Activated naive CD4-positive, alpha-beta T cell treated with anti-CD3 and anti-CD28 coated beads, Interleukin-2, amount 10 ng/mL, durations not matched to agents 5 hours and 36 hours (primary cell): Measurements from ENCODE around the gene ZNF200. TPM values are rescaled to one million over a fixed set of nuclear protein-coding genes. Genes with fewer than 3 reads are reported as not detected.

Experiments used
- total RNA-seq, 2 experiments: library from RNA; stranded (reverse); gene quantifications; one replicate each; pipeline ENCODE4 v1.2.3, GENCODE V29; 2021

ZNF200 gene
- total RNA-seq, result 10 to 100 TPM; 13.4 to 13.7 TPM

GRCh38 chr16:3234857-3235561 lies at the start of gene ZNF200:
TSS of gene ZNF200 (minus strand) at chr16:3235158. CDS start at chr16:3233755, 1,403 bp downstream.

GRCh38 chr16:3282730-3283542 lies 48.0 kb upstream of the ZNF200 start, which contains the start of gene ZNF263:
TSS of gene ZNF263 (plus strand) at chr16:3283491. CDS start at chr16:3283819, 328 bp downstream.

GRCh38 chr16:3256146-3256865 lies 21.3 kb upstream of the ZNF200 start, which contains the start of gene MEFV:
TSS of gene MEFV (minus strand) at chr16:3256633. CDS start at chr16:3256587, 46 bp downstream.

GRCh38 chr16:3187798-3188674 lies 46.9 kb downstream of the ZNF200 start, which contains the start of gene OR1F1:
TSS of gene OR1F1 (plus strand) at chr16:3188204.

Other genes starting within 250 kb of the ZNF200 start
- gene CLDN9, start 222.2 kb downstream of the ZNF200 start, total RNA-seq, result under 1 TPM; 0.29 to 0.30 TPM
- not detected for gene CLDN6, start 217.0 kb downstream of the ZNF200 start, total RNA-seq
- gene TNFRSF12A, start 214.8 kb downstream of the ZNF200 start, total RNA-seq, result 1 to 10 TPM; 2.9 to 3.8 TPM
- gene HCFC1R1, start 211.2 kb downstream of the ZNF200 start, total RNA-seq, result 10 to 100 TPM; 37.2 to 39.1 TPM
- 10 to 100 TPM; 49.4 to 52.3 TPM for gene THOC6, start 211.1 kb downstream of the ZNF200 start, total RNA-seq
- 1 to 10 TPM; 1.1 to 1.2 TPM for gene BICDL2, start 198.2 kb downstream of the ZNF200 start, total RNA-seq
- gene MMP25, start 188.6 kb downstream of the ZNF200 start, total RNA-seq, result 10 to 100 TPM; 34.8 to 35.5 TPM
- gene IL32, start 169.5 kb downstream of the ZNF200 start, total RNA-seq, result 1,000 to 10,000 TPM; 2,121 to 2,176 TPM
- gene ZSCAN10, start 135.9 kb downstream of the ZNF200 start, total RNA-seq, result under 1 TPM; 0.24 to 0.28 TPM
- gene ZNF205, start 122.6 kb downstream of the ZNF200 start, total RNA-seq, result not detected
- gene ZNF213, start 100.1 kb downstream of the ZNF200 start, total RNA-seq, result 1 to 10 TPM; 9.7 to 9.8 TPM
- gene OR1F1, start 47.0 kb downstream of the ZNF200 start, total RNA-seq, result not detected
- under 1 TPM; 0.51 to 0.81 TPM for gene MEFV, start 21.5 kb upstream of the ZNF200 start, total RNA-seq
- gene ZNF263, start 48.3 kb upstream of the ZNF200 start, total RNA-seq, result 10 to 100 TPM; 23.7 to 27.2 TPM
- gene TIGD7, start 70.3 kb upstream of the ZNF200 start, total RNA-seq, result 1 to 10 TPM; 5.0 to 5.3 TPM
- gene ZNF75A, start 70.3 kb upstream of the ZNF200 start, total RNA-seq, result 10 to 100 TPM; 44.3 to 47.9 TPM
- not detected for gene OR2C1, start 120.7 kb upstream of the ZNF200 start, total RNA-seq
- gene ZSCAN32, start 165.8 kb upstream of the ZNF200 start, total RNA-seq, result 10 to 100 TPM; 18.8 to 23.3 TPM
- 10 to 100 TPM; 13.1 to 14.3 TPM for gene ZNF174, start 166.1 kb upstream of the ZNF200 start, total RNA-seq
- 1 to 10 TPM; 2.4 to 2.5 TPM for gene ZNF597, start 208.3 kb upstream of the ZNF200 start, total RNA-seq
- gene NAA60, start 208.5 kb upstream of the ZNF200 start, total RNA-seq, result 10 to 100 TPM; 45.1 to 50.2 TPM